ENCODE results near the gene AOC3.
"Not testable (repeated sequence)": the region's sequence is repeated elsewhere in the genome, so short reads cannot be mapped to it uniquely, and the experiment has no call there.

- TF ChIP-seq, protein P1, sequence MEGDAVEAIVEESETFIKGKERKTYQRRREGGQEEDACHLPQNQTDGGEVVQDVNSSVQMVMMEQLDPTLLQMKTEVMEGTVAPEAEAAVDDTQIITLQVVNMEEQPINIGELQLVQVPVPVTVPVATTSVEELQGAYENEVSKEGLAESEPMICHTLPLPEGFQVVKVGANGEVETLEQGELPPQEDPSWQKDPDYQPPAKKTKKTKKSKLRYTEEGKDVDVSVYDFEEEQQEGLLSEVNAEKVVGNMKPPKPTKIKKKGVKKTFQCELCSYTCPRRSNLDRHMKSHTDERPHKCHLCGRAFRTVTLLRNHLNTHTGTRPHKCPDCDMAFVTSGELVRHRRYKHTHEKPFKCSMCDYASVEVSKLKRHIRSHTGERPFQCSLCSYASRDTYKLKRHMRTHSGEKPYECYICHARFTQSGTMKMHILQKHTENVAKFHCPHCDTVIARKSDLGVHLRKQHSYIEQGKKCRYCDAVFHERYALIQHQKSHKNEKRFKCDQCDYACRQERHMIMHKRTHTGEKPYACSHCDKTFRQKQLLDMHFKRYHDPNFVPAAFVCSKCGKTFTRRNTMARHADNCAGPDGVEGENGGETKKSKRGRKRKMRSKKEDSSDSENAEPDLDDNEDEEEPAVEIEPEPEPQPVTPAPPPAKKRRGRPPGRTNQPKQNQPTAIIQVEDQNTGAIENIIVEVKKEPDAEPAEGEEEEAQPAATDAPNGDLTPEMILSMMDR (conservative IDR thresholded peaks at IDR 0.05; ENCODE audit: low read length), result not testable (repeated sequence)
- not testable (repeated sequence) for TF ChIP-seq EZH2phosphoT487 (IDR thresholded peaks at IDR 0.05; ENCODE audit: borderline replicate concordance)
Measured at GRCh38 chr17:42881706-42882105, 30.7 kb downstream of the AOC3 start.
